GM12878 (cell line): ENCODE measurements around the gene ARMC9. TPM values are rescaled to one million over a fixed set of nuclear protein-coding genes. Genes with fewer than 3 reads are reported as not detected.

Experiments used
- ATAC-seq: fragments of 200-7000 bp; cut with Tn5 transposase; 3 replicates; pipeline ENCODE4 v1.9.1; 2020; ENCODE audit warnings: mild to moderate bottlenecking, moderate library complexity
- BruUV-seq: library from RNA; stranded (reverse); fragments of 400-500 nt; replicated peaks from 2 replicates; lab custom pipeline; 2021; lab: Mats Ljungman, UMichigan
- CTCF ChIA-PET: fragments of 300-600 bp; sonication (Branson Sonifier 250); formaldehyde crosslinking; extraction: SDS; loops from one replicate; lab custom pipeline; 2021; ENCODE audit warnings: inconsistent platforms; lab: Yijun Ruan, JAX
- POLR2A ChIA-PET: fragments of 350-600 bp; formaldehyde crosslinking; extraction: SDS; loops from one replicate; lab custom pipeline; 2021; ENCODE audit warnings: inconsistent platforms; lab: Charles Lee
- RAD21 ChIA-PET: fragments of 300-600 bp; sonication (Branson Sonifier 250); formaldehyde crosslinking; loops from one replicate; lab custom pipeline; 2023; ENCODE audit warnings: antibody characterized with exemption; ENCODE audit not compliant: unreplicated experiment; lab: Charles Lee
- SMC1A ChIA-PET: fragments of 300-600 bp; sonication (Branson Sonifier 250); formaldehyde crosslinking; loops from one replicate; lab custom pipeline; 2023; ENCODE audit not compliant: unreplicated experiment, uncharacterized antibody; lab: Charles Lee
- DNase-seq: peaks from one replicate; pipeline ENCODE4 v3.0.0-alpha.2; 2011; ENCODE audit warnings: low read depth, low spot score
- FAIRE-seq: peaks from 3 replicates; lab custom pipeline; 2011; peaks lifted over from hg19 to GRCh38; lab: Jason Lieb, UNC
- H2AFZ ChIP-seq: 2 replicates; pipeline ENCODE4 v1.6.0; 2011; ENCODE audit warnings: low read depth, low read length, control low read depth; ENCODE audit not compliant: control insufficient read depth
- H3K27ac ChIP-seq: 2 replicates; pipeline ENCODE4 v1.5.1; 2011; ENCODE audit warnings: control low read depth; ENCODE audit not compliant: control insufficient read depth, insufficient read depth
- H3K27me3 ChIP-seq, 2 experiments: replicated peaks in 1 of 2; 2 replicates each; pipeline versions ENCODE4 v1.6.0 to v1.6.1; 2011; ENCODE audit warnings: low read length in 1 of 2; ENCODE audit not compliant: control insufficient read depth in 2 of 2, insufficient read depth in 2 of 2
- H3K36me3 ChIP-seq, 2 experiments: 2 replicates each; pipeline ENCODE4 v1.5.1; 2011; ENCODE audit warnings: low read length in 1 of 2; ENCODE audit not compliant: control insufficient read depth in 2 of 2, insufficient read depth in 2 of 2
- H3K4me1 ChIP-seq: 2 replicates; pipeline ENCODE4 v1.6.1; 2011; ENCODE audit warnings: mild to moderate bottlenecking, low read length, moderate library complexity, mixed read lengths; ENCODE audit not compliant: control insufficient read depth, insufficient read depth
- H3K4me2 ChIP-seq: 2 replicates; pipeline ENCODE4 v1.6.0; 2011; ENCODE audit warnings: control low read depth; ENCODE audit not compliant: control insufficient read depth, insufficient read depth
- H3K4me3 ChIP-seq: fragments of 200-600 bp; sonication (generic); 2 replicates; pipeline ENCODE4 v1.5.1; 2016
- H3K79me2 ChIP-seq: 2 replicates; pipeline ENCODE4 v1.6.0; 2011; ENCODE audit warnings: low read length; ENCODE audit not compliant: control insufficient read depth, insufficient read depth
- H3K9ac ChIP-seq: 2 replicates; pipeline ENCODE4 v1.8.0; 2011; ENCODE audit warnings: low read length, control low read depth, mixed read lengths; ENCODE audit not compliant: control insufficient read depth, insufficient read depth
- H3K9me3 ChIP-seq: replicated peaks from 3 replicates; pipeline ENCODE4 v1.5.1; 2011; ENCODE audit warnings: mild to moderate bottlenecking, low read length; ENCODE audit not compliant: control insufficient read depth, insufficient read depth
- H4K20me1 ChIP-seq: 2 replicates; pipeline ENCODE4 v1.6.0; 2011; ENCODE audit not compliant: control insufficient read depth, insufficient read depth
- BHLHE40 ChIP-seq, 2 experiments: fragments of 450-650 bp in 1 of 2; IDR thresholded peaks; 2 replicates each; pipeline ENCODE4 v1.6.1; 2011 to 2017; ENCODE audit warnings: low read depth in 2 of 2, borderline replicate concordance in 1 of 2, improper control_type of control experiment in 1 of 2, low read length in 1 of 2, mild to moderate bottlenecking in 1 of 2
- CBX5 ChIP-seq: sonication (generic); IDR thresholded peaks from 2 replicates; pipeline ENCODE4 v1.6.1; 2016; ENCODE audit warnings: low read depth, moderate library complexity, mild to moderate bottlenecking, inconsistent platforms
- CUX1 ChIP-seq: IDR thresholded peaks from 2 replicates; pipeline ENCODE4 v1.6.1; 2012; ENCODE audit warnings: improper control_type of control experiment, low read depth, low read length; ENCODE audit not compliant: insufficient replicate concordance
- HDAC2 ChIP-seq: fragments of 200-600 bp; sonication (generic); IDR thresholded peaks from 2 replicates; pipeline ENCODE4 v1.6.1; 2017
- HDGF ChIP-seq: fragments of 450-650 bp; IDR thresholded peaks from 2 replicates; pipeline ENCODE4 v1.6.1; 2016; ENCODE audit warnings: antibody characterized with exemption
- IKZF2 ChIP-seq, 2 experiments: fragments of 450-650 bp; IDR thresholded peaks; 2 replicates each; pipeline ENCODE4 v1.6.1; 2017; ENCODE audit warnings: mild to moderate bottlenecking in 2 of 2, moderate library complexity in 2 of 2
- IRF4 ChIP-seq: IDR thresholded peaks from 2 replicates; pipeline ENCODE4 v1.6.1; 2011; ENCODE audit warnings: low read depth, low read length
- NFIC ChIP-seq: IDR thresholded peaks from 2 replicates; pipeline ENCODE4 v1.6.1; 2012; ENCODE audit warnings: low read depth, mild to moderate bottlenecking, inconsistent platforms, low read length, moderate library complexity
- RUNX3 ChIP-seq: IDR thresholded peaks from 2 replicates; pipeline ENCODE4 v1.6.1; 2012; ENCODE audit warnings: low read length, inconsistent platforms
- YY1 ChIP-seq: IDR thresholded peaks from 2 replicates; pipeline ENCODE4 v1.6.1; 2011; ENCODE audit warnings: low read depth, mild to moderate bottlenecking, low read length
- WGBS: methylation state at CpG from one replicate; pipeline ENCODE4 v1.1.6; 2016; ENCODE audit warnings: low lambda C conversion rate; ENCODE audit not compliant: insufficient replicate concordance, insufficient coverage; ENCODE audit errors: missing lambda C conversion rate; 5-methylcytosine and 5-hydroxymethylcytosine counted together
- in situ Hi-C: fragments of 300-500 bp; cut with MboI; formaldehyde crosslinking; loops from 9 replicates; pipeline ENCODE4 v1.14.3; 2018; ENCODE audit warnings: mixed read lengths
- intact Hi-C: fragments of 100-400 bp; cut with micrococcal nuclease; formaldehyde crosslinking; loops from one replicate; pipeline ENCODE4 v1.14.2; 2022; ENCODE audit not compliant: unreplicated experiment
- polyA plus RNA-seq, 11 experiments: library from polyadenylated mRNA; depleted of rRNA in 4 of 11; unstranded in 6 of 11; stranded (reverse) in 5 of 11; fragments of >200 nt; fragmentation: Nextera tagmentation in 4 of 11; fragmentation: Illumina TruSeq in 1 of 11; extraction: Ambion mirVana in 4 of 11; extraction: Trizol in 1 of 11; gene quantifications; 1 replicate in 1 of 11; 2 replicates in 10 of 11; pipeline versions ENCODE4 v1.2.1 to v1.2.3, GENCODE V29; 2011 to 2016; ENCODE audit warnings: inconsistent platforms in 2 of 11, missing spikeins in 2 of 11, low read depth in 1 of 11
- total RNA-seq, 4 experiments: library from RNA; depleted of rRNA in 3 of 4; stranded (reverse); fragments of >200 nt in 3 of 4; fragmentation: Illumina TruSeq in 1 of 4; extraction: Trizol in 1 of 4; gene quantifications; 2 replicates each; pipeline versions ENCODE4 v1.2.1 to v1.2.3, GENCODE V29; 2013 to 2021

Gene ARMC9
- total and polyA plus RNA-seq, 10 of the 15 experiments (the other 5 are each of a cell fraction or from before 2014, with no cell fraction given), result 3.8 to 21.8 (median 10.4) TPM

- peak; percentile 21 for ATAC-seq
- ChIA-PET CTCF (interaction anchor here (1.0 to 6.0 kb wide), 8 partner anchors 9 to 293 kb away, joined by 3 to 79 read pairs (median 5); no protein-coding TSS in a partner anchor), POLR2A (interaction anchor here (1.1 to 1.7 kb wide), 2 partner anchors 8 to 98 kb away, joined by 4 read pairs; no protein-coding TSS in a partner anchor), SMC1A (interaction anchor here (1.0 to 6.3 kb wide), 5 partner anchors 8 to 293 kb away, joined by 3 to 66 read pairs (median 7); no protein-coding TSS in a partner anchor), RAD21 (interaction anchor here (0.6 to 6.0 kb wide), 7 partner anchors 9 to 293 kb away, joined by 3 to 52 read pairs (median 5); no protein-coding TSS in a partner anchor)
- peaks cover 41% of the 10 kb centered on the region for H3K4me1 ChIP-seq
- BruUV-seq, result TSS peak; percentile 45
- no peak overlapping the region for H2AFZ ChIP-seq
- in situ Hi-C loops, result no loop called here
- peak overlapping the region; percentile 79; the same call in 1 of the 2 replicates for H3K4me3 ChIP-seq
- H4K20me1 ChIP-seq, result no peaks in the 10 kb centered on the region
- peak overlapping the region; percentile 96 for H3K4me2 ChIP-seq
- peaks cover 0 to 4% of the 10 kb centered on the region in 2 experiments; a peak in 2 of 4 replicates for H3K36me3 ChIP-seq
- TF ChIP-seq HDAC2, result no peak
- no peak for TF ChIP-seq CUX1
- no peak for TF ChIP-seq HDGF
- TF ChIP-seq NFIC, result no peak
- peak; percentile 55 for TF ChIP-seq RUNX3
- TF ChIP-seq YY1, result no peak
- TF ChIP-seq BHLHE40 (IDR thresholded peaks at IDR 0.05; ENCODE audit: borderline replicate concordance in 1 of 2, low read depth in 2 of 2, low read length in 1 of 2), result 0 out of 4 replicates have a peak, but pooled peaks of 1 of the 2 experiments have one; percentile 6
- peak; percentile 22 to 42; a peak in 2 of 4 replicates for TF ChIP-seq IKZF2 (IDR thresholded peaks at IDR 0.05)
- TF ChIP-seq CBX5, result no peak
- peak; percentile 57; the same call in 1 of the 2 replicates for TF ChIP-seq IRF4
- no peak for FAIRE-seq
- no peaks in the 10 kb centered on the region for H3K9me3 ChIP-seq
- intact Hi-C loops, result loop anchor here (10.0 kb wide), 2 partner anchors 268 to 572 kb away; no protein-coding TSS in a partner anchor
- H3K27me3 ChIP-seq, result no peaks in the 10 kb centered on the region
- no peak overlapping the region for H3K27ac ChIP-seq
- WGBS, result 55% methylated on average over 21 of the region's 22 CpGs
- no peak overlapping the region for H3K9ac ChIP-seq
- no peak for DNase-seq
- peaks cover 31% of the 10 kb centered on the region for H3K79me2 ChIP-seq
Measured at GRCh38 chr2:231397011-231397927, 198.8 kb downstream of the ARMC9 start.
